ENCODE data around the gene DNAH10.

Gene DNAH10

DNA sequence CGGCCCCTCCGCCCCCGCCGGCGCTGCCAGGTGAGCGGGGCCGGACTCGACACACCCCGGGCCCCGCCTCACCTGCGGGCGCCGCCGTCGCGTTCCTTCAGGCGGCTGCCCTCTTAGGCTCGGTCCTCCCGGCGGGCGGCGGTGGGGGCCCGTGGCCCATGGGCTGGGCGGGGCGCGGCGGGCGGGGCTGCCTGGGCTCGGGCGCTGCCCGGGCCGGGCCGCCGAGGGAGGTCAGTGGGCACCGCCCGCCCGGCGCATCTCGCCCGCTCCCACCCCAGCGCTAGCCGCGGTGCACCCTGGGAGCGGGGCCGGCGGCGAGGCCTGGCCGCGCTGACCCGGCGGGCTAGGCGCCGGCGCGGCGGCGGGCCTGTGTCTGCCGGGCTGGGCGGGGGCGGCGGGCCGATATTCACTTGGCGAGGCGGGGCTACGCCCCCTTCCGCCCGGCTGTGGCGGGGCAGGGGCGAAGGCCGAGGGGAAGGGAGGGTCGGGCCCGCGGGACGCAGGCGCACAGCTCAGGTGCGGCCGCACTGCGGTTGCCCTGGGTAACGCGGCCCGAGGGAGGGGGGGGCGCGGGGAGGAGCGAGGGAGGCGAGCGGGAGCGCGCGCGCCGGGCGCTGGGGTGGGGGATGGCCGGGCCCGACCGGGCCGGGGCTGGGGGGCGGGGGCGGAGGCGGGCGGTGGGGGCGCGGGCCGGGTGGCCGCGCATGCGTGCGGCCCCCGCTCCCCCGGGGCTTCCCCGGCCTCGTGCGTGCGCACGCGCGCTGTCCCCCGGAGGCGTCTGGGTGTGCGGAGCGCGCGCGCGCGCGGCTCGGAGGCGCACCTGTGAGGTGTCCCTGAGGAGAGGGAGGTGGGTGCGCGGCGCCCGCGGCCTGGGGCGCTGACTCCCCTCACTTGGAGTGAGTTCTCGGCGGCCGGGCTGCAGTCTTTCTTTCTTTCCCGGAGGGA lies 210.6 kb downstream of the DNAH10 start, which contains the start of the genes CCDC92 and ZNF664:
Gene CCDC92 (minus strand): TSS at position 375 of the 945 bp plus-strand sequence. CDS start 28,526 bp downstream, outside the sequence.
Gene ZNF664 (plus strand): TSS at position 759 of the 945 bp plus-strand sequence. CDS start 38,930 bp downstream, outside the sequence.
- DNase-seq (ENCODE audit: low read depth), result peak; percentile 91

DNA sequence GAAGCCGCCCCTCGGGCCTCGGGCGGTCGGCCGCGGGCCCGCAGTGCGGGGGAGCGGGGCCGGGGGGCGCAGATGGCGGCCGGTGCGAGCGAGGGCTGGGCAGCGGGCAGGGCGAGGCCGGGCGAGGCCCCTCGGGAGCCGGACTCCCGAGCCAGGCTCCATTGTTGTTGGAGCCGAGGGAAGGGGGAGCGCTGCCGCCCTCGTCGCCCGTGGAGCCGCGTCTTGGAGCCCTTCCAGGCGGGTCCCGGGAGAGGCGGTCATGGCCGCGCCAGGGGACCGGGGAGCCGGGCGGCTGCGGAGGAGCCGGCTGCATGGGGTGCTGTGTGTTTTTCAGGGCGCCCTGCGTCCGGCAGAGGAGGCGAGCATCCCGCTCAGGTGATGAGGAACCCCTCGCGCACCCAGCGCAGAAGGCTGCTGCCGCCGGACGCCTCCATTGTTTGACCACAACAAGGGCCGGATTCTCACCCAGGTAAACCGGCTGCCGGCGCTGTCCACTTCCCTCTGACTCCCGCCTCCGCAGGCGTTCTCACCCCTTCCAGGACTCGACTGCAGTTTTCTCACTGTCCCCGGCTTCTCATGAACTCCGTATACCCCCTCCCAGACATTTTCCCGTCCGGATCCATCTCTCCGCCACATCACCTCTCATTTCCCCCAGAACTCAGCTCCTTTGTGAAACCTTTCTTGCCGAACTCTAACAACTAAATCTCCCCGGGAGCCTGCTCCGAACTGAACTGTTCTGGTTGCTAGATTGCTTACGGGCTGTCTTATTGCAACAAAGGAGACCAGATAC lies 211.6 kb downstream of the DNAH10 start:
- DNase-seq (ENCODE audit: low read depth), result no peak

DNA sequence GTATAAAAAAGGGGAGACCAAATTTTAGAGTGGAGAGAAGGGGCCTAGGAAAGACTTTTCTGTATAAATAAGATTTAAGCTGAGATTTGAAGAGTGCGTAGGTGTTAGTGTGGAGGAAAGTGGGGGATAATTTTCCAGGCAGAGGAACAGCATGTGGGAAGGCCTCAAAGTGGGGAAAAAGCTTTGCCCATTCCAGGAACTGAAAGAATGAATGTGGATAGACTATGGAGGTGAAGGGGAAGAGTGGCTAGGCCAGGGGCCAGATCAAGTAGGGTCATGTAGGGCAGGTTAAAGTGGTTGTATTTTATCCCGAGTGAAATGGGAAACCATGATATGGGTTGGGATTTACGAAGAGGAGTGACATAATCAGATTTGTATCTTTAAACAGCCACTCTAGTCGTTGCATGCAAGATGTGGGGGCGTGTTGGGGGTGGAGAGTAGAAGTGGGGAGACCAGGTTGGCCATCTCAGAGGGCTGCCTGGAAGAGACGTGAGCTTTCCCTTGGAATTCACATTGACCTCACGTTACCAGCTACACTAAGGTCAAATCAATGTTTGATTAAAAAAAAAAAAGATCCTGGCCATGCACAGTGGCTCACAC lies 214.2 kb downstream of the DNAH10 start:
- DNase-seq (ENCODE audit: low read depth), result no peak

DNA sequence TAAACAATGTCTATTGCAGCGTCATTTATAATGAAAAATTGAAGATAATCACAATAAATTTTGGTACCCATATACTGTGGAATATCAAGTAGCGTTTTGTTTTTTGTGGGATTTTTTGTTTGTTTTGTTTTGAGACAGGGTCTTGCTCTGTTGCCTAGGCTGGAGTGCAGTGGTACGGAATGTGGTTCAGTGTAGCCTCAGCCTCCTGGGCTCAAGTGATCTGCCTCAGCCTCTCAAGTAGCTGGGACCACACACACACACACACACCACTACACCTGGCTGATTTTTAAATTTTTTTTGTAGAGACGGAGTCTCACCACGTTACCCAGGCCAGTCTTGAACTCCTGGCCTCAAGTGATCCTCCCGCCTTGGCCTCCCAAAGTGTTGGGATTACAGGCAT lies 217.5 kb downstream of the DNAH10 start:
- DNase-seq (ENCODE audit: low read depth), result no peak

DNA sequence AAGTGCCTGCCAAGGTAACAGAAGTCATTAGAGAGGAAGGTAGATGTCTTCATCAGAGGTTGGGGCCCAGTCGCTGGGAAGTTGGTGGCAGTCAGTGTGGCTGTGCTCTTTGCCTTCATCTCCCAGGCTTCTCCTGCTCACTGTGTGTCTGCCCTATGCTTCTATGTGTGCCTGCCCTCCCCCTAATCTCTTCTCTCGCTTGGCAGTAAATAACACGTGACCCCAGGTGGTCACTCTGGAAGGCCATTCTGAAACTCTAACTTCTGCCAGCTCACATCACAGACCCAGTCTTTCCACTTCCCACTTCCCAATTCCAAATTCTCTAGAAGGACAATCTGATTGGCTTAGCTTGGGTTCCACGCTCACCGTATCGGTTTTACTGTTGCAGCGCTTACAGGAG lies 220.2 kb downstream of the DNAH10 start:
- no peak for DNase-seq (ENCODE audit: low read depth)

DNA sequence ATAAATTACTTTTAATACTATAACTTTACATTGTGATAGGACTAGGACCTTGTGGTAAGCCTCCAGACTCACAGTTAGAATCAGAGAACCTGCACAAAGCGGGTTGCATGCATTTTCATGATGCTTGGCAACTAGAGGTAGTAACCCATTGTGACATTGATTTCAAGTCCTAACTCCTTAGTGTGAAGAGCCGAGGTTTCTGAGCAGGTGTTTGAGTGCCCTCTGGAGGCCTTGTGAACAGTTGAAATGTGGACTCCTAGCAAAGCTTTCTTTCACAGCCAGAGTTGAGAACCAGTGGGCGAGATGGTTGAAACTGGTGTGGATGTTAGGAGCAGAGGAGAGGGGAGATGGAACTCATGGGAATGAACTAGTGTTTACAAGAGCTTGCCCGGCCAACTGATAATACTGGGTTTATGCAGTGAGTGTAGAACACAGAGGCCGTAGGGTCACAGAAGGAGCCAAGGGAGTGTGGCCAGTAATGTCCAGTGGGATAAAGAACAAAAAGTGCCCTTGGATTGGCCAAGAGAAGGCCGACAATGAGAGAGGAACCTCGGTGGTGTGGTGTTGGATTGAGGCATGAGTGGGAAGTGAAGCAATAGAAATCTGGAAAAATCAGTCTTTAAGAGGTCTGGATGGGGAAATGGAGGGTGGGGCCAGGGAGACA lies 221.9 kb downstream of the DNAH10 start:
- peak; percentile 29 for DNase-seq (ENCODE audit: low read depth)

DNA sequence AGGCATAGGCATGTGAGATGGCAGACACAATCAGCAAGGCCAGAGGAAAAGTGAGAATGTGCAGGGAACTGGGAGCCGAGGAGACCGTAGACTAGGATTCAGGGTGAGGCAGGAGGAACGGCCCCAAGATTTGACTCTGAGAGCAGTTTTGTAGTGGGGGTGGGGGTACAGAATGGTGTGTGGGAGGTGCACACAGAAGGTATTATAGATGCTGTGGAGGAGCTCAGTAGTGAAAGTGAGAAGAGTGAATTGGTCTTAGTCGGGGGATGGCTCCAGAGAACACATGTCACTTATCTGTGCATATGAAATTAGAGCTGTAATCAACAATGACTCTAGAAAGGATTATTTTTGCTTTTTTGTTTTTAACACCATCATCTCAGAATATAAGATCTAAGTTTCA lies 222.8 kb downstream of the DNAH10 start:
- no peak for DNase-seq (ENCODE audit: low read depth)

Measured in stimulated activated CD8-positive, alpha-beta memory T cell treated with anti-CD3 and anti-CD28 coated beads, Interleukin-12 subunit alpha, Interleukin-12 subunit beta, amount 100 ng/mL, for 1 hour (primary cell).